NCI-H1105 (cell line): ENCODE data around the gene MICU2.

ENCODE experiments used
- DNase-seq: peaks from one replicate; lab custom pipeline; 2025; lab: John Stamatoyannopoulos, UW

Gene MICU2

DNA sequence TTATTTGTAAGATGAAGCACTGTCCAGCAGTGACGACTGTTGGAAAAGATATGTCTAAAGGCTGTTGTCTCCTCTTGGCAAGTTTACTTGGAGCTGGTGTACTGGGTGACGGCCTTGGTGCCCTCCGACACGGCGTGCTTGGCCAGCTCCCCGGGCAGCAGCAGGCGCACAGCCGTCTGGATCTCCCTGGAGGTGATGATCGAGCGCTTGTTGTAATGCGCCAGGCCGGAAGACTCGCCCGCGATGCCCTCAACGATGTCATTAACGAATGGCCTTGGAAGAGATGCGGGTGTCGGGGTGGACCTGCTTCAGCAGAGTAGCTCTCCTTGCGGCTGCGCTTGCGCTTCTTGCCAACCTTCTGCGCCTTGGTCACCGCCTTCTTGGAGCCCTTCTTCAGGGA lies 120.2 kb downstream of the MICU2 start:
- DNase-seq = no peak

- DNase-seq = no peak
Observed at GRCh38 chr13:21481359-21481758, 122.6 kb downstream of the MICU2 start.

GRCh38 chr13:21478881-21479808 lies 124.8 kb downstream of the MICU2 start:
- DNase-seq = peak; percentile 2

- DNase-seq = no peak
Observed at GRCh38 chr13:21476893-21477472, 127.0 kb downstream of the MICU2 start.

GRCh38 chr13:21475115-21475514 lies 128.9 kb downstream of the MICU2 start:
- no peak for DNase-seq

DNA sequence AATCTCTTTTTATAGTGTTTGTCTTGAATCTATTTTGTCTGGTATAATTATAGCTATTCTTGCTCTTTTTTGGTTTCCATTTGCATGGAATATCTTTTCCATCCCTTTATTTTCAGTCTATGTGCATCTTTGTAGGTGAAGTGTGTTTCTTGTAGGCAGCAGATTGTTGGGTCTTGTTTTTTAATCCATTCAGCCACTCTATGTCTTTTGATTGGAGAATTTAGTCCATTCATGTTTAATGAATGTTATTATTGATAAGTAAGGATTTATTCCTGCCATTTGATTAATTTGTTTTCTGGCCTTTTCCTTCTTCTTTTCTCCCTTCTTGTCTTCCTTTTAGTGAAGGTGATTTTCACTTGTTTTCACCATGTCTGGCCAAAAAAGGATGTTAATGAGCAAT lies 133.2 kb downstream of the MICU2 start:
- no peak for DNase-seq

DNA sequence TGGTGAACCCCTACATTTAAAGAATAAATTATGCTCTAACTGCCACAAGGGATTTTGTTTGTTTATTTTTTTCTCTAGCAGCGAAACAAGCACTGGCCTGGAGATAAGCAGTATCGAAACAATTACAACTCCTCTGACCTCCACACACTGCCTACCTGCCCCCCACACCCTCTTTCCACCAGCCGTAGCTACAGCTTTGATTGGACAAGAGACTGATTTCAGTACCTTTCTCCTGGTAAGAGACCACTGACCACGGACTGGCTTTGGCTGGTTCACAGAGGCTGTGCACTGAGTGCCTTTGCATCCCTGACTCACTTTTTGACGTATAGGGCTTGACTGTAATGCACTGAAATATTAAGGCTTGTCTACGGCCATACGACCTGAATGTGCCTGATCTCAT lies 137.4 kb downstream of the MICU2 start:
- DNase-seq = no peak

- no peak for DNase-seq
Observed at GRCh38 chr13:21465710-21466160, 138.2 kb downstream of the MICU2 start.

DNA sequence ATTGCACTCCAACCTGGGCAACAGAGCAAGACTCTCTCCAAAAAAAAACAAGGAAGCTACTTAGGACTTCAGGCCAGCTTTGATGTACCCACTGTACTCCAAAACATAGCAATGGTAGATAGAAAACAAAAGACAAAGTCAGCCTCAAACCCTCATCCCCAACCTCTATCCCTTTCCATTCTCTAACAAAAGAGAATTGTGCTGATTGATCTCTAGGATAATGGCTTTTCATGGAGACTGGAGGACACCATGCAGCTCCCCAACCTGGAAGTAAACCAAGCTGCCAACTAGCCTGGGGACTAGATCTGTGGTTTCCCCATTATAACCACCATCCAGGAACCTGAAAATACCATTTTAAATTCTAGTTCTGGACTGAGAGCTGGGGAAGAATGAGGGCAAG lies 140.5 kb downstream of the MICU2 start:
- DNase-seq = no peak

GRCh38 chr13:21461131-21461530 lies 142.8 kb downstream of the MICU2 start:
- DNase-seq = no peak

DNA sequence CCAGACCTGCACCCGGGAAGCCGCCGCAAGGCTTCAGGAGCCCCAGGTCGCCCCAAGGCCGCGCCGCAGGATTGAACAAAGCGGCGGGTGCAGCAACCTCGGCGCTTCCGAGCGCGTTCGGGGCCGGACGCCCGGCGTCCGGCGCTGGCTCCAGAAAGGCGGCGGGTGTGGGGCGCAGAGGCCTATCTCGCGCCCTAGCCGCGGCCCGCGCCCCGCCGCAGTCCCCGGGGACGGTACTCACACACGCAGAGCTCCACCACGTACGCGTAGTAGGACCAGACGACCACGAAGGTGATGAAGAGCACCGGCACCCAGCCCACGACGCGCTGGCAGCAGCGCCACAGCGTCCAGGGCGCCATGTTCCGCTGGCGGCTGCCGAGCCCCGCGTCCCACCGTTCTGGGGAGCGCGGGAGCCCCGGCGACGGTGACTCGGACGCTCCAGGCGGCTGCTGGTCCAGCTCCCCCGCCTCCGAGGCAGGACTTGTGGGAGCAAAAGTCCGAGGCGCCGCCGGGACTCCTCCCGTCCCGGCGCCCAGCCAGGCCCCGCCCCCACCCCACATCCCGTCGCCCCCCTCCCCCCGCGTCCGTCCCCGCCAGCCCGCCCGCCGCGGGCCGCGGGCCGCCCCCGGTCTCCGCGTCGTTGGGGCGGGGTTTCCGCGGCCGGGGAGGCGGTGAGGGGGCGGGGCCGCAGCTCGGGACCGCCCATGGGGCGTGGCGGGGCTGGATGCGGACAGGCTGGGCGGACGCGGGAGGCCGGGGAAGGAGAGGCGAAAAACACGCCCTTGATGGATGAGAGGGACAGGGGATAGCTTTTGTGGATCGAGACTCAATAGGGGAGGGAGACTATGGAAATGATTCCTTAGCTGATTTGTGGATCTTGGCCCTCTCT lies 144.9 kb downstream of the MICU2 start, which contains the start of gene ZDHHC20:
ZDHHC20 (minus strand) TSS at position 491 of the 889 bp plus-strand sequence; CDS start at position 359, 132 bp downstream.
- DNase-seq = peak; percentile 47

GRCh38 chr13:21458451-21458812 lies 145.5 kb downstream of the MICU2 start:
- DNase-seq = peak; percentile 25

GRCh38 chr13:21453387-21454081 lies 150.4 kb downstream of the MICU2 start:
- DNase-seq = no peak

- no peak for DNase-seq
Observed at GRCh38 chr13:21450936-21451335, 153.0 kb downstream of the MICU2 start.

DNA sequence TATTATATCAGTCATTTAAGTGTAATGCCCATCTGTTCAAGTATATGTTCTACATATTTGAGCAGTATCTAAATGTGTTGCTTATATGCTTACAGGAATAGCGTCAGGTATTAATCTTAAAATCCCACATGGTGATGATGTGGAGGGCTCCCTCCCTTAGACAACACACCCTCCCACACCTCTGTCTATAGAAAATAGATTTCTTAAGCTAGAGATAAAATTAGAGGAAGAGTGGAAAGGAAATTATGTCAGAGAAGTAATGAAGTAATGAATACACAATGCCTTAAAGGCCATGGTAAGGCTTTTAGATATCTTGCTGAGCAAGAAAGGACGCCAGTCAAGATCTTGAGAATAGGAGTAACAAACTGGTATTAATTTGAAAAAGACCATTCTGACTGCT lies 157.3 kb downstream of the MICU2 start:
- no peak for DNase-seq

DNA sequence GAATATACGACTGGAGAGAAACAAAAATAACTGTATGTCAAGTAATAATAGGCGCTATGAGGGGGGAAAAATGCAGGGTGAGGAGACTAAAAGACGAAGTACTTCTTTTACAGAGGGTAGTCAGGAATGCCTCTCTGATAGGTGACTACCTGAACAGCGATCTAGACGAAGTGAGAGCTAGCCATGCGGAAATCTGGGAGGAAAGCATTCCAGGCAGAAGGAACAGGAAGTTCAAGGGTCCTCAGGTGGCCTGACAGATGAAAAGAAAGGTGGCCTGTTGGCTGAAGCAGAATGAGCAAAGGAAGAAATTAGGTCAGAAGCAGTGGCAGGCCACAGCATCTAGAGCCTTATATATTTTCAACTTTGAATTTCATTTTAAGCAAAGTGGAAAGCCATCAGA lies 158.2 kb downstream of the MICU2 start:
- DNase-seq = no peak

DNA sequence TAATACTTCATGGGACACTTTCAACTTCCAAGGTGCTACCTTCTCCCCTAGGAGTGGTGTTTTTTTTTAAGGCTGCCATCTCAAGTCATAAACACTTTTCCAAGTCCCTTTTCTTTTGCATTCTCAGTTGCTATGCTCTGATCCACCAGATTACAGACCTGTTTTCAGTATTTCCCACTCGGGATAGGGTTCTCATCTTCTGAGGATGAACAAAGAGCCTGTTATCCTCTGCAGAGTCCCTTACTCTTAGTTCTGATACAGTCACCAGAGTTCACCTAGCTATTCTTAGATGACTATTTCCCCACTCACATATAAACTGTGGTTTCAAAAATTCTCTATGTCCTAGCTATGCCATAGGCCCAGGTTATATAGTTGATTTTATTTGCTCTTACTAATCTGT lies 160.8 kb downstream of the MICU2 start:
- DNase-seq = no peak
